AG04449 (cell line): ENCODE measurements around the gene MYOD1.

Experiments
- CTCF ChIA-PET: fragments of 350-600 bp; formaldehyde crosslinking; extraction: SDS; loops from one replicate; lab custom pipeline; 2021; ENCODE audit warnings: antibody characterized with exemption; lab: Yijun Ruan, JAX
- POLR2A ChIA-PET: fragments of 400-600, 350-600 bp; formaldehyde crosslinking; extraction: SDS; loops from one replicate; lab custom pipeline; 2020; ENCODE audit warnings: antibody characterized with exemption, inconsistent platforms; lab: Yijun Ruan, JAX
- DNase-seq: peaks from one replicate; pipeline ENCODE4 v3.0.0-alpha.2; 2010; ENCODE audit warnings: low read depth, low spot score
- H3K4me3 ChIP-seq: 2 replicates; pipeline ENCODE4 v1.5.1; 2011; ENCODE audit warnings: low read depth, mild to moderate bottlenecking, control low read depth, low read length
- CTCF ChIP-seq: IDR thresholded peaks from one replicate; pipeline ENCODE4 v1.5.1; 2011; ENCODE audit warnings: mild to moderate bottlenecking, moderate library complexity, low read length, control low read depth, inconsistent platforms; ENCODE audit not compliant: insufficient read depth; ENCODE audit errors: missing control alignments

The MYOD1 gene

GRCh38 chr11:17740649-17741235, 21.4 kb downstream of the MYOD1 start:
- ChIA-PET POLR2A (no interaction called here), CTCF (interaction anchor here (1.2 to 2.1 kb wide), 4 partner anchors 10 to 238 kb away, joined by 3 to 9 read pairs (median 6); no protein-coding TSS in a partner anchor)
- no peak overlapping the region for H3K4me3 ChIP-seq
- no peak for TF ChIP-seq CTCF
- no peak for DNase-seq

GRCh38 chr11:17741487-17741886, 22.1 kb downstream of the MYOD1 start:
- TF ChIP-seq CTCF: no peak
- DNase-seq: no peak
- ChIA-PET POLR2A (no interaction called here), CTCF (interaction anchor here (1.2 to 2.1 kb wide), 4 partner anchors 10 to 237 kb away, joined by 3 to 9 read pairs (median 6); no protein-coding TSS in a partner anchor)
- H3K4me3 ChIP-seq: no peak overlapping the region

- no peak overlapping the region for H3K4me3 ChIP-seq
- DNase-seq: no peak
- ChIA-PET POLR2A (no interaction called here), CTCF (interaction anchor here (1.4 to 2.1 kb wide), 2 partner anchors 231 to 235 kb away, joined by 3 to 8 read pairs; no protein-coding TSS in a partner anchor)
- TF ChIP-seq CTCF: no peak
Observed at GRCh38 chr11:17742019-17742418, 22.6 kb downstream of the MYOD1 start.

- CTCF ChIA-PET: interaction anchor here (1.2 to 2.3 kb wide), 2 partner anchors 13 to 238 kb away, joined by 3 to 15 read pairs; no protein-coding TSS in a partner anchor
- POLR2A ChIA-PET: no interaction called here
- no peak for TF ChIP-seq CTCF
- no peak for DNase-seq
- H3K4me3 ChIP-seq: no peak overlapping the region
Observed at GRCh38 chr11:17743026-17743807, 23.8 kb downstream of the MYOD1 start.

GRCh38 chr11:17743808-17744119, 24.4 kb downstream of the MYOD1 start:
- ChIA-PET POLR2A (no interaction called here), CTCF (interaction anchor here (1.2 to 2.3 kb wide), 2 partner anchors 13 to 238 kb away, joined by 3 to 15 read pairs; no protein-coding TSS in a partner anchor)
- no peak for TF ChIP-seq CTCF
- DNase-seq: no peak
- no peak overlapping the region for H3K4me3 ChIP-seq

GRCh38 chr11:17744151-17744940, 25.0 kb downstream of the MYOD1 start:
- no peak overlapping the region for H3K4me3 ChIP-seq
- POLR2A ChIA-PET: no interaction called here
- no peak for DNase-seq
- CTCF ChIA-PET: interaction anchor here (1.1 to 2.3 kb wide), 2 partner anchors 14 to 232 kb away, joined by 3 to 15 read pairs; no protein-coding TSS in a partner anchor
- no peak for TF ChIP-seq CTCF
